Gastrocnemius medialis (tissue), 4 donors: ENCODE measurements around the gene ODC1. TPM values are rescaled to one million over a fixed set of nuclear protein-coding genes. Genes with fewer than 3 reads are reported as not detected.

Experiments used
- ATAC-seq, 2 donors: fragments of 150-250 bp; one replicate each; pipeline ENCODE4 v1.9.1; 2016
- DNase-seq, 2 donors: peaks; one replicate each; pipeline ENCODE4 v3.0.0-alpha.2; 2019
- H3K27ac ChIP-seq, 4 donors: fragments of 200-600 bp; sonication (generic); 1 replicate in 1 of 4; 2 replicates in 3 of 4; pipeline ENCODE4 v1.5.1; 2016 to 2018; ENCODE audit warnings: mild to moderate bottlenecking in 2 of 4, moderate library complexity in 1 of 4
- H3K27me3 ChIP-seq, 3 donors: fragments of 200-600 bp; sonication (generic) in 2 of 3; 1 replicate in 1 of 3; 2 replicates in 2 of 3; pipeline versions ENCODE4 v1.5.1 to v1.6.0; 2016 to 2019; ENCODE audit warnings: mild to moderate bottlenecking in 1 of 3, moderate library complexity in 1 of 3
- H3K36me3 ChIP-seq, 2 donors: fragments of 200-600 bp; sonication (generic) in 1 of 2; one replicate each; pipeline ENCODE4 v1.5.1; 2017 to 2018
- H3K4me1 ChIP-seq, 2 donors: fragments of 200-600 bp; sonication (generic) in 1 of 2; one replicate each; pipeline ENCODE4 v1.5.1; 2016 to 2017; ENCODE audit warnings: mild to moderate bottlenecking in 2 of 2
- H3K4me3 ChIP-seq, 4 donors: fragments of 200-600 bp; sonication (generic) in 3 of 4; 1 replicate in 1 of 4; 2 replicates in 3 of 4; pipeline ENCODE4 v1.5.1; 2016 to 2019; ENCODE audit warnings: mild to moderate bottlenecking in 2 of 4
- H3K9me3 ChIP-seq, 3 donors: fragments of 200-600 bp; sonication (generic) in 2 of 3; 1 replicate in 1 of 3; 2 replicates in 2 of 3; pipeline ENCODE4 v1.5.1; 2016 to 2019
- CTCF ChIP-seq, 5 experiments: fragments of 450-650 bp in 3 of 5; fragments of 200-600 bp in 2 of 5; sonication (generic) in 2 of 5; IDR thresholded peaks in 4 of 5; conservative IDR thresholded peaks in 1 of 5; 1 replicate in 4 of 5; 2 replicates in 1 of 5; pipeline ENCODE4 v1.5.1; 2016 to 2019; ENCODE audit warnings: antibody characterized with exemption in 5 of 5, mild to moderate bottlenecking in 3 of 5, moderate library complexity in 3 of 5
- POLR2A ChIP-seq, 2 donors: fragments of 450-650 bp; IDR thresholded peaks; one replicate each; pipeline ENCODE4 v1.6.1; 2017; ENCODE audit warnings: antibody characterized with exemption in 2 of 2, mild to moderate bottlenecking in 2 of 2, moderate library complexity in 2 of 2
- in situ Hi-C, 4 donors: fragments of 200-750 bp; cut with MboI; loops; one replicate each; pipeline versions ENCODE4 v1.15.0 to v1.8.0; 2017; ENCODE audit warnings: low sequenced_read_pairs in 4 of 4
- intact Hi-C: fragments of 100-400 bp; cut with DNase I; formaldehyde crosslinking; loops from one replicate; pipeline ENCODE4 v1.15.1; 2023; ENCODE audit warnings: low total_unique reads
- total RNA-seq, 4 donors: library from RNA; depleted of rRNA; stranded (reverse); fragments of >200 nt; gene quantifications; one replicate each; pipeline versions ENCODE4 v1.1.0 to v1.2.3, GENCODE V29; 2016

The ODC1 gene
- total RNA-seq, 4 donors from 2014 or later = 134 to 339 (median 255) TPM

GRCh38 chr2:10423400-10423774 is 24.7 kb downstream of the ODC1 start:
- DNase-seq (no peak), ATAC-seq (no peak)
- H3K4me3 ChIP-seq = no peak overlapping the region
- H3K36me3 ChIP-seq = no peaks in the 10 kb centered on the region
- H3K4me1 ChIP-seq = no peaks in the 10 kb centered on the region
- TF ChIP-seq CTCF (IDR thresholded peaks at IDR 0.05 in 4 of 5, conservative IDR thresholded peaks at IDR 0.05 in 1 of 5) (no peak), POLR2A (IDR thresholded peaks at IDR 0.05) (no peak)
- H3K9me3 ChIP-seq = no peaks in the 10 kb centered on the region
- intact Hi-C loops (no loop called here), in situ Hi-C loops (no loop called here)
- H3K27me3 ChIP-seq = no peaks in the 10 kb centered on the region
- no peak overlapping the region for H3K27ac ChIP-seq

- Histone ChIP-seq H3K4me3 (no peak overlapping the region), H3K36me3 (no peaks in the 10 kb centered on the region), H3K4me1 (no peaks in the 10 kb centered on the region), H3K27ac (no peak overlapping the region), H3K27me3 (no peaks in the 10 kb centered on the region), H3K9me3 (no peaks in the 10 kb centered on the region)
- TF ChIP-seq CTCF (IDR thresholded peaks at IDR 0.05 in 4 of 5, conservative IDR thresholded peaks at IDR 0.05 in 1 of 5) (no peak), POLR2A (IDR thresholded peaks at IDR 0.05) (no peak)
- ATAC-seq (no peak), DNase-seq (no peak)
- in situ Hi-C loops (no loop called here), intact Hi-C loops (no loop called here)
Observed at GRCh38 chr2:10422732-10423399, 25.3 kb downstream of the ODC1 start.

- intact Hi-C loops (no loop called here), in situ Hi-C loops (no loop called here)
- TF ChIP-seq CTCF (IDR thresholded peaks at IDR 0.05 in 4 of 5, conservative IDR thresholded peaks at IDR 0.05 in 1 of 5) = no peak
- TF ChIP-seq POLR2A (IDR thresholded peaks at IDR 0.05) = no peak
- DNase-seq (no peak), ATAC-seq (no peak)
- no peaks in the 10 kb centered on the region for H3K27me3 ChIP-seq
- no peak overlapping the region for H3K27ac ChIP-seq
- H3K4me3 ChIP-seq = no peak overlapping the region
- H3K9me3 ChIP-seq = no peaks in the 10 kb centered on the region
- H3K36me3 ChIP-seq = no peaks in the 10 kb centered on the region
- H3K4me1 ChIP-seq = no peaks in the 10 kb centered on the region
Observed at GRCh38 chr2:10422251-10422650, 25.9 kb downstream of the ODC1 start.

GRCh38 chr2:10419553-10420257 is 28.4 kb downstream of the ODC1 start:
- Histone ChIP-seq H3K27ac (no peak overlapping the region), H3K27me3 (no peaks in the 10 kb centered on the region), H3K4me1 (no peaks in the 10 kb centered on the region), H3K4me3 (no peak overlapping the region), H3K9me3 (no peaks in the 10 kb centered on the region), H3K36me3 (no peaks in the 10 kb centered on the region)
- ATAC-seq = no peak
- TF ChIP-seq POLR2A (IDR thresholded peaks at IDR 0.05) (no peak), CTCF (IDR thresholded peaks at IDR 0.05 in 4 of 5, conservative IDR thresholded peaks at IDR 0.05 in 1 of 5) (no peak)
- intact Hi-C loops = no loop called here
- no peak for DNase-seq
- in situ Hi-C loops = loop anchor here in 2 of 4 donors (10.0 kb wide), 2 partner anchors 285 to 295 kb away; partner anchors contain the start of gene RRM2 (in 1 of the 2)
